Vagina (tissue), 2 donors: Measurements from ENCODE around the gene ANXA10. TPM values are rescaled to one million over a fixed set of nuclear protein-coding genes. Genes with fewer than 3 reads are reported as not detected.

ENCODE experiments used
- DNase-seq, 2 donors: peaks; one replicate each; pipeline ENCODE4 v3.0.0-alpha.2; 2017; ENCODE audit errors: extremely low spot score in 2 of 2
- H3K27ac ChIP-seq: fragments of 200-600 bp; sonication (generic); one replicate; pipeline ENCODE4 v1.5.1; 2019
- H3K27me3 ChIP-seq: fragments of 200-600 bp; sonication (generic); one replicate; pipeline ENCODE4 v1.5.1; 2019
- H3K36me3 ChIP-seq, 2 donors: fragments of 200-600 bp; sonication (generic); one replicate each; pipeline ENCODE4 v1.5.1; 2017 to 2019
- H3K4me1 ChIP-seq: fragments of 200-600 bp; sonication (generic); one replicate; pipeline ENCODE4 v1.5.1; 2019
- H3K4me3 ChIP-seq, 2 donors: fragments of 200-600 bp; sonication (generic); 1 replicate in 1 of 2; 2 replicates in 1 of 2; pipeline ENCODE4 v1.5.1; 2016 to 2019
- H3K9me3 ChIP-seq: fragments of 200-600 bp; sonication (generic); one replicate; pipeline ENCODE4 v1.5.1; 2019
- POLR2A ChIP-seq, 2 donors: fragments of 450-650 bp; IDR thresholded peaks; one replicate each; pipeline ENCODE4 v1.6.1; 2017; ENCODE audit warnings: antibody characterized with exemption in 2 of 2, mild to moderate bottlenecking in 2 of 2, moderate library complexity in 2 of 2
- POLR2AphosphoS5 ChIP-seq, 2 donors: sonication (generic); formaldehyde crosslinking; IDR thresholded peaks; one replicate each; pipeline ENCODE4 v1.9.0; 2017; ENCODE audit warnings: antibody characterized with exemption in 2 of 2, mild to moderate bottlenecking in 2 of 2, low read depth in 1 of 2; ENCODE audit not compliant: insufficient read depth in 1 of 2
- intact Hi-C: fragments of 100-400 bp; cut with DNase I; formaldehyde crosslinking; loops from one replicate; pipeline ENCODE4 v1.15.1; 2023
- total RNA-seq: library from RNA; depleted of rRNA; stranded (reverse); fragments of >200 nt; gene quantifications from one replicate; pipeline ENCODE4 v1.2.3, GENCODE V29; 2016
- TF ChIP-seq, protein P1 (sequence below), 3 experiments: fragments of 450-650 bp in 2 of 3; fragments of 200-600 bp in 1 of 3; sonication (generic) in 1 of 3; IDR thresholded peaks; one replicate each; pipeline ENCODE4 v1.5.1; 2017 to 2019; ENCODE audit warnings: antibody characterized with exemption in 3 of 3, mild to moderate bottlenecking in 2 of 3, moderate library complexity in 2 of 3

Gene ANXA10
- total RNA-seq, 1 donor from 2014 or later, result not detected

DNA sequence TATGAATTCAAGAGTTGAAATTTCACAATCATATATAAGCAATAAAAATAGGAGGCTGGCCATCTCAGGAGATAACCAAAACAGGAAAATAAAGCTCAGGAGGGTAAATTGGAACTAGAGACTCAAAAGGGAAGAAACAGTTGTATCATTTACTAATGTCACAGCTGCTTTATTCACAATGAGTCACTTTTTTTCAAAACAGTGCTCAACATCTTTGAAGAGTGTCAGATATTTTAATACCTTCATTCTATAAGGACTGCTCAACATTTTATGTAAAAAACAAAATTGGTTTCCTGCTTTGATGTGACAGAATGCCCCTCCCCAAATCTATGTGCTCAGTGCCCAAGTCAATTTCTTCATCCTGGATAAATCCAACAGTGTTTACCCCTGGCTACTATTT is 128.6 kb downstream of the ANXA10 start:
- Histone ChIP-seq H3K27me3 (no peaks in the 10 kb centered on the region), H3K27ac (no peak overlapping the region), H3K9me3 (no peaks in the 10 kb centered on the region), H3K4me1 (no peaks in the 10 kb centered on the region), H3K36me3 (peaks cover 0 to 32% of the 10 kb centered on the region in 2 donors), H3K4me3 (no peak overlapping the region)
- intact Hi-C loops, result no loop called here
- TF ChIP-seq, protein P1, sequence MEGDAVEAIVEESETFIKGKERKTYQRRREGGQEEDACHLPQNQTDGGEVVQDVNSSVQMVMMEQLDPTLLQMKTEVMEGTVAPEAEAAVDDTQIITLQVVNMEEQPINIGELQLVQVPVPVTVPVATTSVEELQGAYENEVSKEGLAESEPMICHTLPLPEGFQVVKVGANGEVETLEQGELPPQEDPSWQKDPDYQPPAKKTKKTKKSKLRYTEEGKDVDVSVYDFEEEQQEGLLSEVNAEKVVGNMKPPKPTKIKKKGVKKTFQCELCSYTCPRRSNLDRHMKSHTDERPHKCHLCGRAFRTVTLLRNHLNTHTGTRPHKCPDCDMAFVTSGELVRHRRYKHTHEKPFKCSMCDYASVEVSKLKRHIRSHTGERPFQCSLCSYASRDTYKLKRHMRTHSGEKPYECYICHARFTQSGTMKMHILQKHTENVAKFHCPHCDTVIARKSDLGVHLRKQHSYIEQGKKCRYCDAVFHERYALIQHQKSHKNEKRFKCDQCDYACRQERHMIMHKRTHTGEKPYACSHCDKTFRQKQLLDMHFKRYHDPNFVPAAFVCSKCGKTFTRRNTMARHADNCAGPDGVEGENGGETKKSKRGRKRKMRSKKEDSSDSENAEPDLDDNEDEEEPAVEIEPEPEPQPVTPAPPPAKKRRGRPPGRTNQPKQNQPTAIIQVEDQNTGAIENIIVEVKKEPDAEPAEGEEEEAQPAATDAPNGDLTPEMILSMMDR (IDR thresholded peaks at IDR 0.05), result no peak
- no peak for TF ChIP-seq POLR2A (IDR thresholded peaks at IDR 0.05)
- no peak for TF ChIP-seq POLR2AphosphoS5 (IDR thresholded peaks at IDR 0.05; ENCODE audit: insufficient read depth in 1 of 2, low read depth in 1 of 2)
- no peak for DNase-seq

DNA sequence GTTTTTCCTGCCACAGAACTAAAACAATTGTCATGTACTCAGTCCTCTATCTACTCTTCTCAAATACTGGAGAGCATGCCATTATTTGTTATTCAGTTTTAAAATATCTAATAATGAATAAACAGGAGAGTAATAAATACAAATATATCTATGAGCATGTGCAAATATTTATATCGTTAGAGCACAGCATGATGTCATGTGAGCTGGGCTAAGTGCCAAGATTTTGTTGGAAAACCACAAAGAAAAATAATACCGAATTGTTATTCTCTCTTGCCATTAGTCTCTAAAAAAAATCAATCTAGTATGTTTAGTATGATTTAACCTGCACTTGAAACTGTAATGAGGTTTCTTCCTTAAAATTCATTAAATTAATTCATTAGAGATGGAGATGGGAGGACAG is 129.0 kb downstream of the ANXA10 start:
- no peaks in the 10 kb centered on the region for H3K4me1 ChIP-seq
- intact Hi-C loops, result no loop called here

More for the DNA sequence above, 129.0 kb downstream of the ANXA10 start:
- H3K36me3 ChIP-seq, result peaks cover 0 to 32% of the 10 kb centered on the region in 2 donors
- H3K27ac ChIP-seq, result no peak overlapping the region
- H3K4me3 ChIP-seq, result no peak overlapping the region
- DNase-seq, result no peak
- no peak for TF ChIP-seq POLR2A (IDR thresholded peaks at IDR 0.05)
- TF ChIP-seq POLR2AphosphoS5 (IDR thresholded peaks at IDR 0.05; ENCODE audit: insufficient read depth in 1 of 2, low read depth in 1 of 2), result no peak
- H3K27me3 ChIP-seq, result no peaks in the 10 kb centered on the region
- no peaks in the 10 kb centered on the region for H3K9me3 ChIP-seq

Other genes starting within 250 kb of the ANXA10 start
- 7.4 TPM for gene DDX60, start 226.2 kb downstream of the ANXA10 start, total RNA-seq